Epithelial cell of esophagus (primary cell): ENCODE data around the gene MMEL1.
"Not testable (repeated sequence)": the region's sequence is repeated elsewhere in the genome, so short reads cannot be mapped to it uniquely, and the experiment has no call there.

ENCODE experiments used
- DNase-seq: peaks from one replicate; pipeline ENCODE4 v3.0.0; 2010; ENCODE audit warnings: low read depth
- H3K4me3 ChIP-seq: 2 replicates; pipeline ENCODE4 v1.5.1; 2011; ENCODE audit warnings: mild to moderate bottlenecking, low read length, control low read depth
- CTCF ChIP-seq: IDR thresholded peaks from 2 replicates; pipeline ENCODE4 v1.5.1; 2011; ENCODE audit warnings: low read depth, mild to moderate bottlenecking, low read length, control low read depth, inconsistent platforms; ENCODE audit not compliant: insufficient read depth; ENCODE audit errors: missing control alignments

MMEL1 gene

DNA sequence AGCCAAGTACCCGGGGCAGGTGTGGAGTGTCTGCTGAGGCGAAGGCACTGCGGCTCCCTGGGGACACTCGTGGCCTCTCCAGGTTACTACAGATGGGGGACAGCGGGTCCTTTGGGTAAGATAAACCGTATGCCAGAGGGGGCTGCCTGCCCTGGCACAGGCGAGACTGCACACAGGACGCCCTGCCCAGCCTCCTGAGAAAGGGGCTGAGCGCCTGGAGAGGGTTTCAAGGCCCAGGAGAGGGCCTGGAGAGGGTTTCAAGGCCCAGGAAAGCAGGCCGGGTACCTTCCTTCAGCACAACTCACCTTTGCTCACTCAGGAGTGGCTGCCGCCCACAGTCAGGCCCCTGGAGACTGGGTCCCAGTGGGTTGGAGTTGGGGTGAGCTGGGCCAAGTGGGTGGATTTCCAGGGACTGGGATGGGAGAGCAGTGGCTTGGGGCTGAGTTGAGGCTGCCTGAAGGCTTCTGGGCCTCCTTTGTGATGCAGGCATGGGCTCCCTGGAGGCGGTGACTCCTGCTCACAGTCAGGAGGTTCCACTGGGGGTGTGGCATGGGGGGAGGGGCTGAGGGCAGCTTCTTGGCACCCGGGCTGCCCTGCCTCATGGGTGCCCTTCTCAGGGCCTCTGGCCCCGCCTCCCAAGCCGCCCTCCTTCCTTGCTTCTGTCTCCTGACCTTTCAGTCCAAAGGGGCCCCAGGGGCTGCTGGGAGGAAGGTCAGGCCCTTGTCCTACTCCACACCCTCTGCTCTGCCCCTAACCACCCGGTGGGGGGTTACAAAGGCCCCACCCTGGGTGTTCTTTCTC is at the start of gene MMEL1:
TSS of gene MMEL1 (minus strand) at position 456 of the 801 bp plus-strand sequence. CDS start 3,532 bp downstream, outside the sequence.
- no peak for TF ChIP-seq CTCF
- DNase-seq: no peak
- H3K4me3 ChIP-seq: no peak within 1 kb of the TSS

DNA sequence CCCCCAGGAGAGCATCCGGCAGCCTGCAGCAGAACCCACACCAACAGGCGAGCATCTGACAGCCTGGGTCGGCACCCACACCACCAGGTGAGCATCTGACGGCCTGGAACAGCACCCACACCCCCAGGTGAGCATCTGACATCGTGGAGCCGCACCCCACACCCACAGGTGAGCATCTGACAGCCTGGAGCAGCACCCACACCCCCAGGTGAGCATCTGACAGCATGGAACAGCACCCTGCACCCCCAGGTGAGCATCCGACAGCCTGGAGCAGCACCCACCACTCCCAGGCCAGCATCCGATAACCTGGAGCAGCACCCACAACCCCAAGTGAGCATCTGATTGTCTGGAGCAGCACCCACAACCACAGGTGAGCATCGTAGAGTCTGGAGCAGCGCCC is 43.9 kb upstream of the MMEL1 start:
- not testable (repeated sequence) for H3K4me3 ChIP-seq, DNase-seq

- not testable (repeated sequence) for H3K4me3 ChIP-seq, DNase-seq
Observed at GRCh38 chr1:2671656-2672055, 38.8 kb upstream of the MMEL1 start.

- H3K4me3 ChIP-seq, DNase-seq: not testable (repeated sequence)
Observed at GRCh38 chr1:2659806-2660205, 27.0 kb upstream of the MMEL1 start.

DNA sequence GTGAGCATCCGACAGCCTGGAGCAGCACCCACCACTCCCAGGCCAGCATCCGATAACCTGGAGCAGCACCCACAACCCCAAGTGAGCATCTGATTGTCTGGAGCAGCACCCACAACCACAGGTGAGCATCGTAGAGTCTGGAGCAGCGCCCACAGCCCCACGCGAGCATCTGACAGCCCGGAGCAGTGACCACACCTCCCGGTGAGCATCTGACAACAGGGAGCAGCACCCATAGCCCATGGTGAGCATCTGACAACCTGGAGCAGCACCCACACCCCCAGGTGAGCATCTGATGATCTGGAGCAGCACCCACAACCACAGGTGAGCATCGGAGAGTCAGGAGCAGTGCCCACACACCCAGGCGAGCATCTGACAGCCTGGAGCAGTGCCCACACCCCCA is 25.1 kb upstream of the MMEL1 start:
- DNase-seq: not testable (repeated sequence)

DNA sequence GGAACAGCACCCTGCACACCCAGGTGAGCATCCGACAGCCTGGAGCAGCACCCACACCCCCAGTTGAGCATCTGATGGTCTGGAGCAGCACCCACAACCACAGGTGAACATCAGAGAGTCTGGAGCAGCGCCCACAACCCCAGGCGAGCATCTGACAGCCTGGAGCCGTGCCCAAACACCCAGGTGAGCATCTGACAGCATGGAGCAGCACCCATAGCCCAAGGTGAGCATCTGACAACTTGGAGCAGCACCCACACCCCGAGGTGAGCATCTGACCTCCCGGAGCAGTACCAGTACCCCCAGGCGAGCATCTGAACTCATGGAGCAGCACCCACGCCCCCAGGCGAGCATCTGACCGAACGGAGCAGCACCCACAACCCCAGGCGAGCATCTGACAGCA is 24.3 kb upstream of the MMEL1 start:
- DNase-seq, H3K4me3 ChIP-seq: not testable (repeated sequence)

More for the DNA sequence above, 25.1 kb upstream of the MMEL1 start:
- not testable (repeated sequence) for H3K4me3 ChIP-seq

DNA sequence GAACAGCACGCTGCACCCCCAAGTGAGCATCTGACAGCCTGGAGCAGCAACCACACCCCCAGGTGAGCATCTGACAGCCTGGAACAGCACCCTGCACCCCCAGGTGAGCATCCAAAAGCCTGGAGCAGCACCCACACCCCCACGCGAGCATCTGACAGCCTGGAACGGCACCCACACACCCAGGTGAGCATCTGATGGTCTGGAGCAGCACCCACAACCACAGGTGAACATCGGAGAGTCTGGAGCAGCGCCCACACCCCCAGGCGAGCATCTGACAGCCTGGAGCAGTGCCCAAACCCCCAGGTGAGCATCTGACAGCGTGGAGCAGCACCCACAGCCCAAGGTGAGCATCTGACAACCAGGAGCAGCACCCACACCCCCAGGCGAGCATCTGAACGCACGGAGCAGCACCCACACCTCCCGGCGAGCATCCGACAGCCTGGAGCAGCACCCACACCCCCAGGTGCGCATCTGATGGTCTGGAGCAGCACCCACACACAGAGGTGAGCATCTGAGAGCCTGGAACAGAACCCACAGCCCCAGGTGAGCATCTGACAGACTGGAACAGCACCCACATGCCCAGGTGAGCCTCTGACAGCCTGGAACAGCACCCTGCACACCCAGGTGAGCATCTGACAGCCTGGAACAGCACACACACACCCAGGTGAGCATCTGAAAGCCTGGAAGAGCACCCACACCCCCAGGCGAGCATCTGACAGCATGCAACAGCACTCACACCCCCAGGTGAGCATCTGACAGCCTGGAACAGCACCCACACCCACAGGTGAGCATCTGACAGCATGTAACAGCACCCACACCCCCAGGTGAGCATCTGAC is 23.0 kb upstream of the MMEL1 start:
- H3K4me3 ChIP-seq, DNase-seq: not testable (repeated sequence)

- not testable (repeated sequence) for H3K4me3 ChIP-seq, DNase-seq
Observed at GRCh38 chr1:2654443-2654948, 21.7 kb upstream of the MMEL1 start.

DNA sequence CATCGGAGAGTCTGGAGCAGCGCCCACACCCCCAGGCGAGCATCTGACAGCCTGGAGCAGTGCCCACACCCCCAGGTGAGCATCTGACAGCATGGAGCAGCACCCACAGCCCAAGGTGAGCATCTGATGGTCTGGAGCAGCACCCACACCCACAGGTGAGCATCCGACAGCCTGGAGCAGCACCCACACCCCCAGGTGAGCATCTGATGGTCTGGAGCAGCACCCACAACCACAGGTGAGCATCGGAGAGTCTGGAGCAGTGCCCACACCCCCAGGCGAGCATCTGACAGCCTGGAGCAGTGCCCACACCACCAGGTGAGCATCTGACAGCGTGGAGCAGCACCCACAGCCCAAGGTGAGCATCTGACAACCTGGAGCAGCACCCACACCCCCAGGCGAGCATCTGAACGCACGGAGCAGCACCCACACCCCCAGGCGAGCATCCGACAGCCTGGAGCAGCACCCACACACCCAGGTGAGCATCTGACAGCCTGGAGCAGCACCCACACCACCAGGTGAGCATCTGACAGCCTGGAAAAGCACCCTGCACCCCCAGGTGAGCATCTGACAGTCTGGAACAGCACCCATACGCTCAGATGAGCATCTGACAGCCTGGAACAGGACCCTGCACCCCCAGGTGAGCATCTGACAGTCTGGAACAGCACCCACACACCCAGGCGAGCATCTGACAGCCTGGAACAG is 21.1 kb upstream of the MMEL1 start:
- not testable (repeated sequence) for H3K4me3 ChIP-seq, DNase-seq

DNA sequence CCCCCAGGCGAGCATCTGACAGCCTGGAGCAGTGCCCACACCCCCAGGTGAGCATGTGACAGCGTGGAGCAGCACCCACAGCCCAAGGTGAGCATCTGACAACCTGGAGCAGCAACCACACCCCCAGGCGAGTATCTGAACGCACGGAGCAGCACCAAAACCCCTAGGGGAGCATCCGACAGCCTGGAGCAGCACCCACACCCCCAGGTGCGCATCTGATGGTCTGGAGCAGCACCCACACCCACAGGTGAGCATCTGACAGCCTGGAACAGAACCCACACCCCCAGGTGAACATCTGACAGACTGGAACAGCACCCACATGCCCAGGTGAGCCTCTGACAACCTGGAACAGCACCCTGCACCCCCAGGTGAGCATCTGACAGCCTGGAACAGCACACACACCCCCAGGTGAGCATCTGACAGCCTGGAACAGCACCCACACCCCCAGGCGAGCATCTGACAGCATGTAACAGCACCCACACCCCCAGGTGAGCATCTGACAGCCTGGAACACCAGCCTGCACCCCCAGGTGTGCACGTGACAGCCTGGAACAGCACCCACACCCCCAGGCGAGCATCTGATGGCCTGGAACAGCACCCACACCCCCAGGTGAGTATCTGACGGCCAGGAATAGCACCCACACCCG is 20.2 kb upstream of the MMEL1 start:
- DNase-seq, H3K4me3 ChIP-seq: not testable (repeated sequence)

DNA sequence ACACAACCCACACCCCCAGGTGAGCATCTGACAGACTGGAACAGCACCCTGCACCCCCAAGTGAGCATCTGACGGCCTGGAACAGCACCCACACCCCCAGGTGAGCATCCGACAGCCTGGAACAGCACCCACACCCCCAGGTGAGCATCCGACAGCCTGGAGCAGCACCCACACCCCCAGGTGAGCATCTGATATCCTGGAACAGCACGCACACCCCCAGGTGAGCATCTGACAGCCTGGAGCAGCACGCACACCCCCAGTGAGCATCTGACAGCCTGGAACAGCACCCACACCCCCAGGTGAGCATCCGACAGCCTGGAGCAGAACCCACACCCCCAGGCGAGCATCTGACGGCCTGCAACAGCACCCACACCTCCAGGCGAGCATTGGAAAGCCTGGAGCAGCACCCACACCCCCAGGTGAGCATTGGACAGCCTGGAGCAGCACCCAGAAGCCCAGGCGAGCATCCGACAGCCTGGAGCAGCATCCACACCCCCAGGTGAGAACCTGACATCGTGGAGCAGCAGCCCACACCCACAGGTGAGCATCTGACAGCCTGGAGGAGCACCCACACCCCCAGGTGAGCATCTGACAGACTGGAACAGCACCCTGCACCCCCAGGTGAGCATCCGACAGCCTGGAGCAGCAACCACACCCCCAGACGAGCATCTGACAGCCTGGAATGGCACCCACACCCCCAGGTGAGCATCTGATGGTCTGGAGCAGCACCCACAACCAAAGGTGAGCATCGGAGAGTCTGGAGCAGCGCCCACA is 19.5 kb upstream of the MMEL1 start:
- not testable (repeated sequence) for H3K4me3 ChIP-seq, DNase-seq
